Measurements from ENCODE around the gene RABGEF1.
"Not testable (repeated sequence)": the region's sequence is repeated elsewhere in the genome, so short reads cannot be mapped to it uniquely, and the experiment has no call there.

The RABGEF1 gene

DNA sequence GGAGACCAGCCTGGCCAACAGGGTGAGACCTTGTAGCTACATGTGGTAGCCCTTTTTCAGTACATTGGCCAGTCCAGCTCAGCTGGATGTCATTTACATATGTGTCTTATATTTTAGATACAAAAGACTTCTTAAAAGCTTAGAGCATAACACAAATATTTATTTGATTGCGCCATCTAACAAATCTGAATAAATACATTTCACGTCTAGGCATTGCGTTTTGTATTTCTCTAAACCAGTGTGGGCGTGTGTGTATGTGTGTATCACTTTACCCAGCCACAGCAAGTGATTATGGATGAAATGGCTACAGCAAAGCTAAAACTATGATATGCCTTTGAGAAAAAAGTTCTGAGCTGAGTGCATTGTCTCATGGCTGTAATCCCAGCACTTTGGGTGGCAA, 14.0 kb downstream of the RABGEF1 start:
- ChIA-PET CTCF (no interaction called here), POLR2A (ENCODE audit: low non-redundant PET) (no interaction called here)
- H3K27ac ChIP-seq: peak overlapping the region; percentile 30
- no peak for TF ChIP-seq CTCF (conservative IDR thresholded peaks at IDR 0.05; ENCODE audit: low read depth)
- no peak for DNase-seq (ENCODE audit: low spot score)

GRCh38 chr7:66755059-66755458, 14.5 kb downstream of the RABGEF1 start:
- POLR2A ChIA-PET (ENCODE audit: low non-redundant PET); DNase-seq (ENCODE audit: low spot score): not testable (repeated sequence)
- CTCF ChIA-PET: interaction anchor here (0.6 kb wide), 1 partner anchor 21 kb away, joined by 7 read pairs; no protein-coding TSS in a partner anchor
- peak overlapping the region; percentile 26 for H3K27ac ChIP-seq

DNA sequence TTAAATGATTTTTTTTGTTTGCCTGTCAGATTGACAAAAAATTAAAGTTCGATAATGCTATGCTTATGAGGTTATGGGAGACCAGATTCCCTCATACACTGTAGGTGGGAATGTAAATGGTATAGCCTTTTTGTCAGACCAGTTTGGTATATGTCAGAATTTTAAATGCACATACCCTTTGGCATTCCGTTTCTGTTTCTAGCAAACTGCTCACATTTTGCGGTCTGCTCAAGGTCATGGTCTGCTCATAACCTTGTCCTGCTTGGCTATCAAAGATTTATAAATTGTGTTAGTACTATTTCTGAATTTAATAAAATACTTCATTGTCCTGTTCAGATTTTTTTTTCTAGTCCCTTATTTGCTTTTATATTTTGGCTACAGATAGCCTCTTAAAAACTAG, 15.7 kb downstream of the RABGEF1 start:
- H3K27ac ChIP-seq; DNase-seq (ENCODE audit: low spot score); CTCF ChIA-PET; POLR2A ChIA-PET (ENCODE audit: low non-redundant PET): not testable (repeated sequence)

- POLR2A ChIA-PET (ENCODE audit: low non-redundant PET): no interaction called here
- no peak for TF ChIP-seq CTCF (conservative IDR thresholded peaks at IDR 0.05; ENCODE audit: low read depth)
- CTCF ChIA-PET: no interaction called here
- H3K27ac ChIP-seq: no peak overlapping the region
- no peak for DNase-seq (ENCODE audit: low spot score)
Measured at GRCh38 chr7:66756889-66757288, 16.4 kb downstream of the RABGEF1 start.

DNA sequence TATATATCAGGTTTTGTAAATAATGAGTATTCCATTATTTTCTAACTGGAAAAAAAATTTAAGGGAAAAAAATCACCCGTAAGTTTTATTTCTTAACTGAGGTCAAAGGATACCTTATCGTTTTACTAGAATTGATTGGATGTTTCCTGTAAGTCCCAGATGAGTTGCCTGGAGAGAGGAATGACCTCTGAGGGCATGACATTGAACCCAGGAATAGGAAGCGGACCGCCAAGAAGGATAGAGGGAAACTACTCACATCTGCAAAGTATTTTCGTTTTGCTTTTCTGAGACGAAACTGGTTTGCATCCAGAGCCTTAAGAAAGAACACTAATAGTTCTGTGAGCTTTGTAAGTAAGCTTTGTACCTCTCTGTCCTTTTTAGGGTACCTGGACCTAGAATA, 17.4 kb downstream of the RABGEF1 start:
- no peak for TF ChIP-seq CTCF (conservative IDR thresholded peaks at IDR 0.05; ENCODE audit: low read depth)
- CTCF ChIA-PET: interaction anchor here (0.6 kb wide), 1 partner anchor 74 kb away, joined by 3 read pairs; no protein-coding TSS in a partner anchor
- no peak overlapping the region for H3K27ac ChIP-seq
- no peak for DNase-seq (ENCODE audit: low spot score)
- POLR2A ChIA-PET (ENCODE audit: low non-redundant PET): no interaction called here

GRCh38 chr7:66758950-66759628, 18.6 kb downstream of the RABGEF1 start:
- ChIA-PET POLR2A (ENCODE audit: low non-redundant PET) (no interaction called here), CTCF (no interaction called here)

DNA sequence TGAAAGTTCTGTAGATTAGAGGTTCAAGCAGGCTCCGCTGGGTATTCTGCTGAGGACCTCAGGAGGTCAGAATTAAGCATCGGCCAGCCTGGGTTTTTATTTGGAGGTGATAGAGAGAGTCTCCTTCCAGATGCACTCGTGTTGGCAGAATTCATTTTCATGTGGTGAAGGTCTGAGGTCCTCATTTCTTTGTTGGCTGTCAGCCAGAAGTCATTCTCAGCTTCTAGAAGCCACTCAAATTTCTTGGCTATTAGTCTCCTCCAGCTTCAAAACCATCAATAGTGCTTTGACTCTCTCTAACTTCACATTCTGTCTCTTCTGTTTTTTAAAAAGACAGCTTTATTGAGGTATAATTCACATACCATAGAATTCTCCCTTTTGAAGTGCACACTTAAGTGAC, 22.6 kb downstream of the RABGEF1 start:
- DNase-seq (ENCODE audit: low spot score); H3K27ac ChIP-seq; CTCF ChIA-PET; POLR2A ChIA-PET (ENCODE audit: low non-redundant PET): not testable (repeated sequence)

More at GRCh38 chr7:66758950-66759628, 18.6 kb downstream of the RABGEF1 start:
- no peak for TF ChIP-seq CTCF (conservative IDR thresholded peaks at IDR 0.05; ENCODE audit: low read depth)
- no peak for DNase-seq (ENCODE audit: low spot score)
- no peak overlapping the region for H3K27ac ChIP-seq

DNA sequence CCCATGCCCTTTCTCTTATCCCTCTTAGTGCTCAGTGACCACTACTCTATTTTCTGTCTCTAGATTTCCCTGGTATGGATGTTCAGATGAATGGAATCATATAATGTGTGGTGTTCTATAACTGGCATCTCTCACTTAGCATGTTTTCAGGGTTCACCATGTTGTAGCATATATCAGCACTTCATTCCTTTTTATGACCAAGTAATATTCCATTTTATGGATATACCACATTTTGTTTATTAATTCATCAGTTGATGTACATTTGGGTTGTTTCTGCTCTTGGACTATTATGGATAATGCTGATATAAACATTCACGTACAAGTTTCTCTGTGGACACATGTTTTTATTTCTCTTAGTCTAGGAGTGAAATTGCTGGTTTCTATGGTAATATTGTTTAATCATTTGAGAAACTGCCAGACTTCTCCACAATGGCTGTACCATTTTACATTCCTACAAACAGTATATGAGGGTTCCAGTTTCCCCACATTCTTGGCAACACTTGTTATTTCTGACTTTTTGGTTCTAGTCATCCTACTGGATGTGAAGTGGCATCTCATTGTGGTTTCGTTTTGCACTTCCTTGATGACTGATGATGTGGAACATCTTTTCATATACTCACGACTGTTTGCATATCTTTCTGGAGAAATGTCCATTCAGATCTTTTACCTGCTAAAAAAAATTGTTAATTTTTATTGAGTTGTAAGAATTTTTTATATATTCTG, 23.3 kb downstream of the RABGEF1 start:
- CTCF ChIA-PET: interaction anchor here (0.7 kb wide), 1 partner anchor 176 kb away, joined by 3 read pairs; no protein-coding TSS in a partner anchor
- H3K27ac ChIP-seq; DNase-seq (ENCODE audit: low spot score); POLR2A ChIA-PET (ENCODE audit: low non-redundant PET): not testable (repeated sequence)

- DNase-seq (ENCODE audit: low spot score); H3K27ac ChIP-seq; POLR2A ChIA-PET (ENCODE audit: low non-redundant PET): not testable (repeated sequence)
- CTCF ChIA-PET: interaction anchor here (0.7 kb wide), 1 partner anchor 175 kb away, joined by 3 read pairs; no protein-coding TSS in a partner anchor
Measured at GRCh38 chr7:66764905-66765304, 24.4 kb downstream of the RABGEF1 start.

DNA sequence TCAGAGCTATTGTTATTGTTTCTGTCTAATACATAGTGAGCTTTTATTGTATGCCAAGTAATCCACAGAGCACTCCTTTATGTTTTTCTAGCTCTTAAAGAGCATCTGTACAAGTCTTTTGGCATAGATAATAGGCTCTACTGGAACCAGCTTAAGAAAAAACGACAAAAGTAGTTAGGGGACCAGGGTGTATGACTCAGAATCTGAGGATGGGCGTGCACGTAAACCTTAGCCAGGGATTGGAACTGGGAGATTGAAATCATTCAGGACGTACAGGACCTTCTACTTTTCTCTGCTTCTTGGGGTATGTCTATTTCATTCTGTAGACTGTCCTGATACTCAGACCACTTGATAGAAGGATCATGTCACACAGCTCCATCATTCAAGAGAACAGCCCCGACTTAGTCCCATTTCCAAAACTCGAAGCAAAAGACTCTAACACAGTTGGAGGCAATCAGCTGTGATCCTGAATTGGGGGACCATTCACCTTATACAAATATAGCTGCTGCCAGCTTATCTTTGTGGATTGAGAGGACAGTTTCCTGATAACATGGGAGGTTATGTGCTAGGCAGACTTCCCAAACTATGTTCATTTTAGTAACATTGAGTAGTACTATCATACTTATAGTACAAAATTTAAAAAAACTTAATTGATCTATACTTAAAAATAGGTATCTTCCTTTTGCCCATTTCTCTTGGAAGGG, 24.9 kb downstream of the RABGEF1 start:
- CTCF ChIA-PET; POLR2A ChIA-PET (ENCODE audit: low non-redundant PET); H3K27ac ChIP-seq; DNase-seq (ENCODE audit: low spot score): not testable (repeated sequence)
